OCI-LY7 (cell line): ENCODE data around the gene CUEDC2.

Experiments
- CTCF ChIP-seq: fragments of 200-600 bp; sonication (generic); conservative IDR thresholded peaks from 2 replicates; pipeline ENCODE4 v1.5.1; 2014; ENCODE audit warnings: mild to moderate bottlenecking, antibody characterized with exemption, low read length, moderate library complexity, mixed read lengths
- EZH2phosphoT487 ChIP-seq: fragments of 200-600 bp; sonication (generic); IDR thresholded peaks from 2 replicates; pipeline ENCODE4 v1.6.1; 2018; ENCODE audit warnings: low read depth, borderline replicate concordance, mild to moderate bottlenecking, mixed run types, antibody characterized with exemption, low read length, moderate library complexity, mixed read lengths

GRCh38 chr10:102406815-102407214 lies 25.6 kb downstream of the CUEDC2 start:
- no peak for TF ChIP-seq CTCF
- TF ChIP-seq EZH2phosphoT487 = no peak
